Stimulated activated CD4-positive, alpha-beta T cell treated with anti-CD3 and anti-CD28 coated beads, TNF-alpha, amount 100 ng/mL, for 24 hours (primary cell): ENCODE data around the gene KDM2B.
A peak's percentile ranks its signal among the peaks of the same experiment; 100 is the strongest.

ENCODE experiments used
- DNase-seq, 3 experiments: peaks; one replicate each; pipeline ENCODE4 v3.0.0-alpha.2; 2020; ENCODE audit warnings: low read depth in 3 of 3

The KDM2B gene

GRCh38 chr12:121530600-121531355 is 50.0 kb downstream of the KDM2B start:
- DNase-seq, result peak in 2 of 3 experiments; percentile 26 to 66

- DNase-seq, result no peak
These were observed 51.6 kb downstream of the KDM2B start for GRCh38 chr12:121529184-121529583.

GRCh38 chr12:121525411-121525810 is 55.4 kb downstream of the KDM2B start:
- DNase-seq, result no peak

- no peak for DNase-seq
These were observed 56.5 kb downstream of the KDM2B start for GRCh38 chr12:121524196-121524916.

GRCh38 chr12:121523741-121524140 is 57.1 kb downstream of the KDM2B start:
- DNase-seq, result no peak

- DNase-seq, result no peak
These were observed 57.9 kb downstream of the KDM2B start for GRCh38 chr12:121522971-121523370.

GRCh38 chr12:121520586-121521086 is 60.2 kb downstream of the KDM2B start:
- DNase-seq, result no peak

GRCh38 chr12:121520119-121520518 is 60.7 kb downstream of the KDM2B start:
- DNase-seq, result no peak

- no peak for DNase-seq
These were observed 61.6 kb downstream of the KDM2B start for GRCh38 chr12:121519227-121519626.

- DNase-seq, result no peak
These were observed 62.2 kb downstream of the KDM2B start for GRCh38 chr12:121518656-121519055.

- DNase-seq, result no peak
These were observed 64.3 kb downstream of the KDM2B start for GRCh38 chr12:121516437-121517011.

- DNase-seq, result no peak
These were observed 65.2 kb downstream of the KDM2B start for GRCh38 chr12:121515615-121516014.

- no peak for DNase-seq
These were observed 66.6 kb downstream of the KDM2B start for GRCh38 chr12:121514184-121514742.

GRCh38 chr12:121513464-121514183 is 67.2 kb downstream of the KDM2B start:
- peak in 1 of 3 experiments; percentile 19 for DNase-seq

GRCh38 chr12:121512561-121512960 is 68.3 kb downstream of the KDM2B start:
- no peak for DNase-seq

GRCh38 chr12:121511916-121512315 is 68.9 kb downstream of the KDM2B start:
- DNase-seq, result no peak

GRCh38 chr12:121509339-121509738 is 71.5 kb downstream of the KDM2B start:
- no peak for DNase-seq

- no peak for DNase-seq
These were observed 72.3 kb downstream of the KDM2B start for GRCh38 chr12:121508533-121508932.

GRCh38 chr12:121507984-121508383 is 72.8 kb downstream of the KDM2B start:
- no peak for DNase-seq

GRCh38 chr12:121507245-121507644 is 73.6 kb downstream of the KDM2B start:
- DNase-seq, result no peak

GRCh38 chr12:121505513-121505912 is 75.3 kb downstream of the KDM2B start:
- DNase-seq, result no peak

GRCh38 chr12:121504505-121504904 is 76.3 kb downstream of the KDM2B start:
- no peak for DNase-seq
